GM19238 (cell line): ENCODE data around the gene LSM12.
A peak's percentile ranks its signal among the peaks of the same experiment; 100 is the strongest.
"Not testable (repeated sequence)": the region's sequence is repeated elsewhere in the genome, so short reads cannot be mapped to it uniquely, and the experiment has no call there.

Experiments used
- DNase-seq: peaks from one replicate; pipeline ENCODE4 v3.0.0; 2011; ENCODE audit warnings: low spot score; ENCODE audit not compliant: insufficient read length

LSM12 gene

DNA sequence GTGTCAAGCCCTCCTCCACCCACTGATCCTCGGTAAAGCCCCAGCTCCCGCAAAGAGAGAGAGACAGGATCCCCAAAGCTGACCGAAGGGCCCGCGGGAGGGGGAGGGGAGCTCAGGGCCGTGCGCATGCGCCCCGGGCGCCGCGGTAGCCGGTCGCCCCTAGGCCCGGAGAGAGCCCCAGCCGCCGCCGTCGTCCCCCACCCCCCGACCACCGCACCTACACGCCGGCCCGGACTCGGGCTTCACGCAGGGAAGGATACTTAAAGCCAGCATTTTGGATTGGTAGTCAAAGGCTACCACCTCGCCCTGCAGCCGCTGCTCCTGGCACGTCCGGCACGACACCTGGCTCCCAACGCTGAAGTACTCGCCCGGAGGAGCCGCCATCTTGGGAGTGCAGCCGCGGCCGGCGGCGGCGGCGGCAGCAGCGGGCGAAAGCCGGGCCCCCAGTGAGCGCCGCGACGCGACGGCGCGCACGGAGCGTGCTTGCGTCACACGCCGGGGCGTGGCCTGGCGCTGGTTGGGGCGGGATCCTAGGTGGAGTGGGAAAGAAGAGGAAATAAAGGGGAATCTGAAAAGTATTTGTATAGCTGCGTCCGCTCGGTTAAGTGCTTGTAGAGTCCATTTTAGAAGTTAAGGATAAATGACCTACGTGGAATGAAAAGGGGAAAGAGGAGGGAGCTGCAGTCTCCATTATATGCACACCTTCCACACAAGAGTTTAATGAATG is at the start of gene LSM12:
TSS of gene LSM12 (minus strand) at position 468 of the 727 bp plus-strand sequence. CDS start at position 384, 84 bp downstream.
- DNase-seq, result peak; percentile 86

DNA sequence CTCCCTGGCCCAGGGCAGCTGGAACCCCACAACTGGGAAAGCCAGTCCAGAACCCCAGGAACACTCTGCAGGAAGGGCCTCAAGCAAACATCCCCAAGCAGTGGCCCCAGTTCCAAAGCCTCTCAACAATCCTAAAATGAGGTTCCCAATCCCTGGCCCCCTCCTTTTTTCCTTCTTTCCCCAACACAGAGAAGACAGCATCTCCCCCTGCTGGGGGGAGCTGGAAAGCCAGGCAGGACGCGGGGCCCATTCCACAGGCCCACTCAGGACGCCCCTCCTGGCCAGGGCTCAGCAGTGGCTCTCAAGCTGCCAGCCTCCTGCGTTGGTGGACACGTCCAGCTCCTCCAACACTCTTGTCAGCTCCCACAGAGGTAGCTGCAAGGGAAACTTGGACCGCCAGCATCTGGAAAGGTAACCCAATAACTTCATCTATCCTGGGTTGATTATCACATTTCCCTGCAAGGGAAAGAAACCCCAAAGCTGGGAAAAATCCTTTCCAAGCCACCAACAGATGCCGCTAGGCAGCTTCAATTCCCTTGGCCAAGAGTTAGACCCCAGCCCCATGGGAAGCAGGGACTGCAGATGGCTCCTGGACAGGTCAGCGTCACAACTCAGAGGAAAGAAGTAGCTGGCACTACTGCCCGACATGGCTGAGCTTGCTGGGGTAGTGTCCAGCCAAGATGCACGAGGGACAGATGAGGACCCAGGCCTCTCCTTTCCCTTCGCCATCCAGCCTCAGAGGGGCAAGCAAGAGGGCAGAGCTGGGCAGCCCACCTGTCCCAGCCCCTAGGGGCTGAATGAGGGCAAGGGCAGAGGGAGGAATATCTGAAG is 49.3 kb upstream of the LSM12 start:
- DNase-seq, result no peak

DNA sequence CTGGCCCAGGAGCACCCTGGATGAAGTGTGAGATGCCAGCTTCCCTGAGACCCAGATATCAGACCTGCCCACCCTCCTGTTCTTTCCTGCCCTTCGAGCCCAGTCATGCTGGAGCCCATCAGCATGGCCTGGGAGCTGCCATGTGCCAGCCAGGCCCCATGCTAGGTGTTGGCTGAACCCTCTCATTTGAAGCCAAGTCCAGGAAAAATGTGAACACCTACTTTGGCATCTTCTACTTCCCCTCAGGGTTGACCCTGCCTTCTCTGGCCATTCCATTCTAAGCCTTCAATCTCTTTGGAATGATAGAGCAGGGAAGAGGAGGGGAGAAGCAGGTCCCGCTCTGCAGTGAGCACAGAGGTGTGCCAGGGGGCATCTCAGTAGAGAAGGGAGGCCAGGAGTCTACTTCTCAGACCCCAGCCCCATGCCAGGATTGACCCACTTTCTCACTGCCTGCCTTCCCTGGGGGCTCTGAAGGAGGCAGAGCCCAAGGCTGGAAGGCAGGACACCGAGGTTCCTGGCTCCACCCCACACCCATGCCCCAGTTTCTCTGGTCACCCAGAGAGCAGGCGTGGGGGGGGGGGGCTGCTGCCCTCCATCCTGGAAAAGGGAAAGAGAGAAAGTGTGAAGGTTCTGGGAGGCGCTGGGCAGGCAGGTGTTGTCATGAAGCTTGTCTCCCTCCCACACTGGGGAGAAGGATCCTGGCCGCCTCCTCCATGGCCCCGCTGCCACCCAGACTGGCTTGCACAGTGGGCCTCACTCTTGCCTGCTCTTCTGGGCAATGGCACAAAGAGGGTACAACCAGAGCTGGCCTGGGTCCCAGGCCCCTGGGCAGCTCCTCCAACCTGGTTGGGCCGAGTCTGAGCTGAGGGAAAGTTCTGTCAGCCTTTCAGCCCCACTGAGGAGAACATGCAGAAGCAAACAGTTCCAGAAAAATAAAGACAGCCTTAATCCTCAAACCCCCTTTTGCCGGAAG is 47.7 kb upstream of the LSM12 start:
- DNase-seq, result no peak

GRCh38 chr17:44113382-44113781 is 46.9 kb upstream of the LSM12 start:
- DNase-seq, result no peak

GRCh38 chr17:44112284-44113280 is 46.1 kb upstream of the LSM12 start:
- no peak for DNase-seq

DNA sequence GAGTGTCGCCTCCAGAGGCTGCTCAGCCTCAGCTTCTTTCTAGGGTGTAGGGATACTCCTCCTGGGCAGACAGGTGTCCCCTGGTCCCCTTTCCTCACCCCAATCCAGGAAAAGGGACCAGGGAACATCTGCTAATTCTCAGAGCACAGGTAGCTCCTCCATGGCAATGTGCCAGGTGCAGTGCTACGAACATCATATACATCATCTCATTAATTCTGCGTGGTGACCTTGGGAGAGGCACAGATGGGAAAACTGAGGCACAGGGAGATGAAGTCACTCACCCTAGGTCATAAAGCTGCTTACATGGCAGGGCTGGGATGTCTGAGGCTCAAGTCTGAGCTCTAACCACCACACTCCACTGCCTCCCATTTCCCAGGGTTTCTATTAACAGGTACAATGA is 45.3 kb upstream of the LSM12 start:
- DNase-seq, result no peak

- peak; percentile 85 for DNase-seq
Observed at GRCh38 chr17:44110823-44111633, 44.6 kb upstream of the LSM12 start.

DNA sequence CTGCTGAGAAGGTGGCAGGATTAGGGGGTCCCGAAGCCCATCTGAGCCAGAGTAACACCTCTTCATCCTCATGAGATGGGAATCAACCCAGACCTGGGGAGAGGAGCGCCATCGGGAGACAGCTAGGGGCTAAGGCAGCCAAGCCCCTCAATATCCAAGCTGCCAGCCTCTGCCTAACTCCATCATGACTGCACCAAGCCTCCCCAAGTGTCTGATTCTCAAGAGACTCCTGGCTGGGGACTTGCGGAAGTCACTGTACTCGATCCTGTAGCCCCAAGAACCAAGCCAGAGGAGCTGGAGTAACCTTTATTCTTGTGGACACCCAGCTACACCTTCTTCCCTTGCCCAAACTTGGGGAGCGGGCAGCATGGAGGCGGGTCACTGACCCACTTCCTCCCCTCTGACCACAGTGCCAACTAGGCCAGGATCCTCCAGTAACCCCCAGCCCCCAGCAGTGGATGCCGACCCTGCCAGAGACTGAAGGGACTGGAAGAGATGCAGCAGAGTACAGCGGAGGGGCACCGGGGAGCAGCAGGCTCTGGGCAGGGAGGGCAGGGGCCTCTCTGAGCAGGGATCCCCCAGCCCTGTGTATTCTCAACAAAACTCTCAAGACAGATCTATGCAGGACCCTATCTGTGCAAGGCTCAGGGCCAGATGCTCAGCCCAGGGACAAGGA is 43.7 kb upstream of the LSM12 start:
- DNase-seq, result no peak

DNA sequence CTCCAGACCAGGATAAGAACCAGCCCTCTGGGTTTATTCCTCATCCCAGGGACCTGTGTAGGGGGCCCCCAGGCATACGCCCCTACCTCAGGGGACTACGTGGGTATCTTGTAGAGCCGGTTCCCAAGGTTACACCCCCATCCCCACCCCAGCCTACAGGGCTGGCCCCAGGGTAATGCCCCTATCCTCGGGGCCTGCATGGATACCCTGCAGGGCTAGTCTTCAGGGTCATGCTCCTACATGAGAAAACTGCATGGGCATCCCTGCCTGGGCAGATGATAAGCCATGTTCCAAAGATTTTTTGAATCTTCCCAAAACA is 42.8 kb upstream of the LSM12 start:
- no peak for DNase-seq

- DNase-seq, result no peak
Observed at GRCh38 chr17:44108440-44109311, 42.2 kb upstream of the LSM12 start.

GRCh38 chr17:44106801-44107200 is 40.3 kb upstream of the LSM12 start:
- no peak for DNase-seq

DNA sequence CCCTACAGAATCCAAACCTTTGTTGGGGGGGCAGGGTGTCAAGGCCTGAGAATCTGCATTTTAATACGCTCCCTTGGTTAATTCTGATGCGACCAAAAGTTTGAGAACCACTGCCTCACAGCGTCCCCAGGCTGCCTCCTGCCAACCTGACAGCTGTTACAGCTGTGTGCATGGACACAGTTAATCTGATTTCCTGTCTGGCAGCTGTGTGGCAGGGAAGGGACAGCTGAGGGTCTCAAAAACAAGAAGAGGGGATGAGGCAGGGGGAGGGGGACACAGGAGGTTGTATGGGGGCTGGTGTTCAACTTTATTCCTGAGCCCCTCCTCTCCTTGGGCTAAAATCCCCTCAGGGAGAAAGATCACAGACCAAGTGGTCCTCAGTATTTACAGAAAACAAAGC is 39.5 kb upstream of the LSM12 start:
- DNase-seq, result no peak

GRCh38 chr17:44105483-44105882 is 39.0 kb upstream of the LSM12 start:
- DNase-seq, result no peak

- DNase-seq, result no peak
Observed at GRCh38 chr17:44102849-44103622, 36.6 kb upstream of the LSM12 start.

- DNase-seq, result not testable (repeated sequence)
Observed at GRCh38 chr17:44101858-44102257, 35.4 kb upstream of the LSM12 start.

- DNase-seq, result no peak
Observed at GRCh38 chr17:44097110-44097958, 30.9 kb upstream of the LSM12 start.
